Karpas-422 (cell line): ENCODE measurements around the gene KIF18B. TPM values are rescaled to one million over a fixed set of nuclear protein-coding genes. Genes with fewer than 3 reads are reported as not detected.

ENCODE experiments used
- DNase-seq: peaks from one replicate; pipeline ENCODE4 v3.0.0-alpha.2; 2015
- H2AFZ ChIP-seq: fragments of 200-600 bp; sonication (generic); 2 replicates; pipeline ENCODE4 v1.6.1; 2014; ENCODE audit warnings: antibody characterized with exemption, low read length, mixed read lengths
- H3K27ac ChIP-seq: fragments of 200-600 bp; sonication (generic); 2 replicates; pipeline ENCODE4 v1.5.1; 2014; ENCODE audit warnings: mild to moderate bottlenecking, low read length, moderate library complexity
- H3K27me3 ChIP-seq: fragments of 200-600 bp; sonication (generic); 2 replicates; pipeline ENCODE4 v1.6.1; 2014; ENCODE audit warnings: low read length, mixed read lengths
- H3K36me3 ChIP-seq: fragments of 200-600 bp; sonication (generic); 2 replicates; pipeline ENCODE4 v1.6.1; 2014; ENCODE audit warnings: low read length, mixed read lengths; ENCODE audit not compliant: insufficient read depth
- H3K4me1 ChIP-seq: fragments of 200-600 bp; sonication (generic); 2 replicates; pipeline ENCODE4 v1.6.1; 2014; ENCODE audit warnings: mild to moderate bottlenecking, low read length, mixed read lengths
- H3K4me2 ChIP-seq: fragments of 200-600 bp; sonication (generic); 2 replicates; pipeline ENCODE4 v1.6.1; 2014; ENCODE audit warnings: low read length, low read depth, mild to moderate bottlenecking; ENCODE audit not compliant: poor library complexity, severe bottlenecking
- H3K4me3 ChIP-seq: fragments of 200-600 bp; sonication (generic); 2 replicates; pipeline ENCODE4 v1.5.1; 2014; ENCODE audit warnings: mild to moderate bottlenecking, antibody characterized with exemption, low read length, mixed read lengths
- H3K79me2 ChIP-seq: fragments of 200-600 bp; sonication (generic); 2 replicates; pipeline ENCODE4 v1.6.1; 2014; ENCODE audit warnings: mild to moderate bottlenecking, low read length, mixed read lengths
- H3K9ac ChIP-seq: fragments of 200-600 bp; sonication (generic); 2 replicates; pipeline ENCODE4 v1.6.0; 2014; ENCODE audit warnings: low read length
- H3K9me2 ChIP-seq: fragments of 200-600 bp; sonication (generic), shearing (Covaris generic); replicated peaks from 2 replicates; pipeline ENCODE4 v1.6.0; 2014; ENCODE audit warnings: mild to moderate bottlenecking, low read length, moderate library complexity; ENCODE audit not compliant: insufficient read depth
- H3K9me3 ChIP-seq: fragments of 300-700, 200-600 bp; sonication (generic); 2 replicates; pipeline ENCODE4 v1.6.1; 2014; ENCODE audit warnings: low read length, mixed read lengths
- H4K20me1 ChIP-seq: fragments of 200-600 bp; sonication (generic); 2 replicates; pipeline ENCODE4 v1.6.1; 2014; ENCODE audit warnings: mild to moderate bottlenecking, antibody characterized with exemption, low read length, low read depth; ENCODE audit not compliant: insufficient read depth
- total RNA-seq: library from RNA; depleted of rRNA; stranded (reverse); fragments of >200 nt; shearing (Covaris generic); gene quantifications from 2 replicates; pipeline ENCODE4 v1.2.3, GENCODE V29; 2014; ENCODE audit warnings: low replicate concordance

The KIF18B gene
- total RNA-seq, 1 experiment from 2014 or later, result 8.5 TPM

DNA sequence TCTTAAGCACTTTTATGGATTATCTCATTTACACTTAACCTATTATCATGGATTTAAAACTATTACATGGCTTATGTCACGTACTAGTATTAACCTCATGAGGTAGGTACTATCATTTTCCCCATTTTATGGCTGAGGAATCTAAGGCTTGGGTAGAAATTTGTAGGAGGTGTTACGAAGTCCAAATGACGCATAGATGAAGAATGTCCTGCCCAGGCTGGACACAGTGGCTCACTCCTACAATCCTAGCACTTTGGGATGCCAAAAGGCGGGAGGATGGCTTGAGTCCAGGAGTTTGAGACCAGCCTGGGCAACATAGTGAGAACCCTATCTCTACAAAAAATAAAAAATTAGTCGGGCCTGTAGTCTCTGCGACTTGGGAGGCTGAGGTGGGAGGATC, 25.4 kb upstream of the KIF18B start:
- Histone ChIP-seq H3K4me2 (no peak overlapping the region), H3K9ac (no peak overlapping the region), H3K36me3 (no peaks in the 10 kb centered on the region), H3K4me3 (no peak overlapping the region), H3K4me1 (peaks cover 15% of the 10 kb centered on the region), H3K9me2 (no peaks in the 10 kb centered on the region), H3K27ac (no peak overlapping the region), H2AFZ (no peak overlapping the region), H4K20me1 (no peaks in the 10 kb centered on the region), H3K9me3 (no peaks in the 10 kb centered on the region), H3K27me3 (no peaks in the 10 kb centered on the region), H3K79me2 (no peaks in the 10 kb centered on the region)
- no peak for DNase-seq

DNA sequence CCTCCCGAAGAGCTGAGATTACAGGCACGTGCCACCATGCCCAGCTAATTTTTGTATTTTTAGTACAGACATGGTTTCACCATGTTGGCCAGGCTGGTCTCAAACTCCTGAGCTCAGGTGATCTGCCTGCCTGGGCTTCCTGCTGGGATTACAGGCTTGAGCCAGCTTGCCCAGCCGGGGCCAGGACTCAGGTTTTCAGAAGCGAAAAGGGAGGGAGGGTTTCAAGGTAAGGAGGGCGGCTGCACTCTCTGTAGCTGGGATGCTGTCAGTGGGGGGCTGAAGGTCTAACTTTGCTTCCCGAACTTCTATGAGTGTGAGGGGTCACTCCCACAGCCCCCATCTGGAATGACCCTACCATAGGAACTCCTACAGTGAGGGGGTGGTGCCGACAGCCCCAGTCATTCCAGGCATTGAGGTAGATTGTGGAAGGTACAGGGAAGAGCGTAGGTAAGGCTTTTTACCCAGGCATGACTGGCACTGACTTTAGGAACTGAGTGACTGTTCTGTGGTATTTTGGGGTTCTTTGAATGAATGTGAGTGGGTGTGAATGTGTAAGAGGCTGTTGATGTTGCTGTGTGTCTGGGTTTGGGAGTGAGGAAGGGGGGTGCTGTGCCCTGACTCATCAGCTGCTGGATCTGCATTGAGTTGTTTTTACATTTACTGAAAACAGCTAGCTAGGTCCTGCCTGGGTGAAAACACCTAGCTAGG, 24.4 kb upstream of the KIF18B start:
- H3K9me3 ChIP-seq, result no peaks in the 10 kb centered on the region
- H3K27ac ChIP-seq, result no peak overlapping the region
- no peak for DNase-seq
- no peak overlapping the region for H3K4me2 ChIP-seq
- H3K4me1 ChIP-seq, result peaks cover 15% of the 10 kb centered on the region
- H3K9ac ChIP-seq, result no peak overlapping the region
- no peaks in the 10 kb centered on the region for H4K20me1 ChIP-seq
- H3K79me2 ChIP-seq, result no peaks in the 10 kb centered on the region
- no peaks in the 10 kb centered on the region for H3K27me3 ChIP-seq
- H3K36me3 ChIP-seq, result no peaks in the 10 kb centered on the region
- H3K9me2 ChIP-seq, result no peaks in the 10 kb centered on the region
- no peak overlapping the region for H3K4me3 ChIP-seq
- no peak overlapping the region for H2AFZ ChIP-seq

DNA sequence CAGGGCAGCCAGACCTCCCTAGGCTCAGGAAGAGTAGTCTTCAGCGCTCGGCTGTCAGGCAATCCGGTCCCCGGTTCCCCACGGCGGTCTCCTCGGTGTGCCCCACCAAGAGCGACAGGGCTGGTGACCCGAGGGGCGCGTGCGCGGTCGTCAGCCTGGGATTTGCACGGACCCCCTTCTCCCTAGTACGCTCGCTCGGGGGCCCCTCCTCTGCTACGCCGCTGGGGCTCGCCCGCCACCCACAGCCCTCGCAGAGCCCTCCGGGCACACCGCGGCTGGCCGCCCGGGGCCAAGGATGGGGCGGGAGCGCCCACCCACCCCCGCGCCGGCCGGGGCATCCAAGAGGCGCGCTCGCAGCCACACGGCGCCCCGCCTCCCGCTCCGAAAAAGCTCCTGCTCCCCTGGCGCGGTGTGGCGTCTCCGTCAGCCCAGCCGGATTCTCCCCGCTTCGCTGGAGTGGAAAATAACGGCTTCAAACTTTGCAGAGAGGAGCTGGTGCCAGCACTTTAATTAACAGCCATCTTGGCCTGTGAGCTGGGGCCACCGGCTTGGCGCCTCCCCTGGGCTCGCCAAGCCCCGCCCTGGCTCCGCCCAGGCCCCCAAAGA, 22.7 kb upstream of the KIF18B start:
- Histone ChIP-seq H3K27ac (no peak overlapping the region), H4K20me1 (no peaks in the 10 kb centered on the region), H3K27me3 (no peaks in the 10 kb centered on the region), H3K9me3 (no peaks in the 10 kb centered on the region), H3K4me2 (peak overlapping the region; percentile 66), H3K79me2 (no peaks in the 10 kb centered on the region), H3K4me3 (peak overlapping the region; percentile 62), H3K36me3 (no peaks in the 10 kb centered on the region), H2AFZ (peak overlapping the region; percentile 86), H3K4me1 (peaks cover 22% of the 10 kb centered on the region), H3K9me2 (no peaks in the 10 kb centered on the region), H3K9ac (peak overlapping the region; percentile 59)
- DNase-seq, result peak; percentile 72

DNA sequence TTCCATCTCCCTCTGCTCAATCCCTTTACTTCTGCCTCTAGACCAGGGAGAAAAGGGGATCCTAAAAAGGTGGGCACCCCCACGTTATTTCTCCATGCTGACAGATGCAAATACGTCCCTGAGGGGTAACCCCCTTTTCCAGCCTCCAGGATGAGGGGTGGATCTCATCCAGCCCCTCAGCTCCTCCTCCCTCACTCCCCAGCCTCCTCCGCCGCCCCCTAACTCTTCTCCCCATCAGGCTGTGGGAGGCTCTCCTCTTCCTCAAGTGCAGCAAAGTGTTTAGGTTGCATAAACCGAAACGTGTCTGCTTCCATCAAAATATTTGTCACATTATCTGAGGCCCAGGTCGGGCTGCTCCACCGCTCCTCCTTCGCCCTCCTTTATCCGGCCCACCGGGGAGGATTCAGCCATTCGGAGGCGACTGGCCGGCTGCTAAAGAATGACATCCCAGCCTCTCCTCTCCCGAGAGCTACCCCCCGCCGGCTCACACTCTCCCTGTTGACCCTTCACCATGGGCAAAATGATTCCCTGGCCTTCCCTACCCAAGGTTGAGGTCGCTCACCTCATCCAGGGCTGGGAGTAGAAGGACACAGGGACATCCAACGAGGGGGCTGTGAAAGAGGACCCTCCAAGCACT, 21.7 kb upstream of the KIF18B start:
- H3K4me3 ChIP-seq, result no peak overlapping the region
- H3K4me2 ChIP-seq, result no peak overlapping the region
- H3K9me3 ChIP-seq, result no peaks in the 10 kb centered on the region
- H2AFZ ChIP-seq, result no peak overlapping the region
- H4K20me1 ChIP-seq, result no peaks in the 10 kb centered on the region
- H3K36me3 ChIP-seq, result no peaks in the 10 kb centered on the region
- H3K27ac ChIP-seq, result no peak overlapping the region
- no peaks in the 10 kb centered on the region for H3K9me2 ChIP-seq
- peaks cover 23% of the 10 kb centered on the region for H3K4me1 ChIP-seq
- DNase-seq, result no peak
- H3K27me3 ChIP-seq, result no peaks in the 10 kb centered on the region
- H3K9ac ChIP-seq, result no peak overlapping the region
- H3K79me2 ChIP-seq, result no peaks in the 10 kb centered on the region

DNA sequence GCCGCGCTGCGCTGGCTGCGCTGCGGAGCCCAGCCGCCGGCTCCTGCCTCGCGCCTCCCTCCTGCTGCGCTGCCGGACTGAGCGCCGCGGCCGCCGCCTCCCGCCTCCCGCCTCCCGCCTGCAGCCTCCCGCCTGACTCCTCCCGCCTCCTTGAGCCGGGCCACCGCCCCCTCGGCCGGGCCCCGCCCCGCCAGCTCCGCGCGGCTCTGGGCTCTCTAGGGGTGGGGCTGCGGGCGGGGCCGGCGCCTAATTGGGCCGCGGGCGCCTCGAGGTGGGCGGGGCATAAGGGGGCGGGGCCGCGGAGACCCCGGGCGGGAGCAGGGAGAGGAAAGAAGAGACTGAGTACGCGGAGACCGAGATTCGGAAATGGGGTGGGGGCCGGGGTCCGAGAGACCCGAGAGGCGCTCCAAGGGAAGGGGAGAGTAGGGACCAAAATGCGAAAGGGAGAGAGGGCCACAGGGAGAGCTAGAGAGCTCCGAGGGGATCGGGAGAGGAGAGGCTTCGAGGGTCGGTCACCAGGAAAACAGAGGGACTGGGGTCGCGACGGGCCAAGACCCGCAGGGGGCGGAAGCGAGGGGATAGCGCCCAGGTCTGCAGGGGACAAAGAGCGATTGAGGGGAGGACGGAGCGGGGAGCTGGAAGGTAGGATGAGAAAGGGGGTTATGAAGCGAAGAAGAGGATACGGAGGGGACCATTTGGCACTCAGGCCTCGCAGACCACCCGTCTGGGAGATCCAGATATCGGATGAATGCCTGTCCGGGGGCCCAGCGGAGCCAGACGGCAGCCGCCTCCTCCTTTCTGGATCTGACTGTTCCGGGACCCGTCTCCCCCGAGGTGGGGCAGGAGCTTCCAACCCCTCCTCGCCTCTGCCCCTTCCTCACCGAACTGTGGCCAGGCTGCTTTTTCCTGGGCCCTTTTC, 20.9 kb upstream of the KIF18B start, which contains the start of gene C1QL1:
Gene C1QL1, minus strand, starts transcription at position 79 of the 919 bp plus-strand sequence. CDS start 255 bp downstream, outside the sequence.
- no peaks in the 10 kb centered on the region for H3K27me3 ChIP-seq
- H2AFZ ChIP-seq, result no peak within 1 kb of the TSS
- H3K9ac ChIP-seq, result no peak within 1 kb of the TSS

DNA sequence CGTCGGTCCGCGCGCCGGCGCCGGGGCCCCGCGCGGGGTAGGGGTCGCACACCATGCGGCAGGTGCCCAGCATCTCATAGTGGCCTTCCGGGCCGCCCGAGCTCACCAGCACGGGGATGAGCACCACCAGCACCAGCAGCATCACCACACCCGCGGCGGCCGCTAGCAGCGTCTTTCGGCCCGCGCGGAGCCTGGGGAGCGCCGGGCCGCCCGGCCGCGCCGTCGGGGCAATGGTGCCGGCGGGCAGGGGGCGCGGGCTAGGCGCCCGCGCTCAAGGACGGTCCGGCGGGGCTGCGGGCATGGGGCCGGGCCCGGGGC, 20.3 kb upstream of the KIF18B start:
- no peaks in the 10 kb centered on the region for H3K36me3 ChIP-seq
- H3K4me3 ChIP-seq, result no peak overlapping the region
- no peaks in the 10 kb centered on the region for H3K27me3 ChIP-seq
- no peak overlapping the region for H3K27ac ChIP-seq
- H3K9ac ChIP-seq, result no peak overlapping the region
- no peak for DNase-seq
- no peak overlapping the region for H2AFZ ChIP-seq
- H3K4me1 ChIP-seq, result peaks cover 23% of the 10 kb centered on the region
- no peaks in the 10 kb centered on the region for H3K79me2 ChIP-seq
- no peaks in the 10 kb centered on the region for H4K20me1 ChIP-seq
- no peak overlapping the region for H3K4me2 ChIP-seq
- no peaks in the 10 kb centered on the region for H3K9me3 ChIP-seq
- H3K9me2 ChIP-seq, result no peaks in the 10 kb centered on the region

More for the DNA sequence above, 20.9 kb upstream of the KIF18B start, which contains the start of gene C1QL1:
- no peak within 1 kb of the TSS for H3K27ac ChIP-seq
- no peaks in the 10 kb centered on the region for H3K79me2 ChIP-seq
- H3K36me3 ChIP-seq, result no peaks in the 10 kb centered on the region
- H3K9me2 ChIP-seq, result no peaks in the 10 kb centered on the region
- DNase-seq, result peak; percentile 96
- H3K4me2 ChIP-seq, result no peak within 1 kb of the TSS
- peaks cover 23% of the 10 kb centered on the region for H3K4me1 ChIP-seq
- H3K9me3 ChIP-seq, result no peaks in the 10 kb centered on the region
- H4K20me1 ChIP-seq, result no peaks in the 10 kb centered on the region
- H3K4me3 ChIP-seq, result no peak within 1 kb of the TSS

DNA sequence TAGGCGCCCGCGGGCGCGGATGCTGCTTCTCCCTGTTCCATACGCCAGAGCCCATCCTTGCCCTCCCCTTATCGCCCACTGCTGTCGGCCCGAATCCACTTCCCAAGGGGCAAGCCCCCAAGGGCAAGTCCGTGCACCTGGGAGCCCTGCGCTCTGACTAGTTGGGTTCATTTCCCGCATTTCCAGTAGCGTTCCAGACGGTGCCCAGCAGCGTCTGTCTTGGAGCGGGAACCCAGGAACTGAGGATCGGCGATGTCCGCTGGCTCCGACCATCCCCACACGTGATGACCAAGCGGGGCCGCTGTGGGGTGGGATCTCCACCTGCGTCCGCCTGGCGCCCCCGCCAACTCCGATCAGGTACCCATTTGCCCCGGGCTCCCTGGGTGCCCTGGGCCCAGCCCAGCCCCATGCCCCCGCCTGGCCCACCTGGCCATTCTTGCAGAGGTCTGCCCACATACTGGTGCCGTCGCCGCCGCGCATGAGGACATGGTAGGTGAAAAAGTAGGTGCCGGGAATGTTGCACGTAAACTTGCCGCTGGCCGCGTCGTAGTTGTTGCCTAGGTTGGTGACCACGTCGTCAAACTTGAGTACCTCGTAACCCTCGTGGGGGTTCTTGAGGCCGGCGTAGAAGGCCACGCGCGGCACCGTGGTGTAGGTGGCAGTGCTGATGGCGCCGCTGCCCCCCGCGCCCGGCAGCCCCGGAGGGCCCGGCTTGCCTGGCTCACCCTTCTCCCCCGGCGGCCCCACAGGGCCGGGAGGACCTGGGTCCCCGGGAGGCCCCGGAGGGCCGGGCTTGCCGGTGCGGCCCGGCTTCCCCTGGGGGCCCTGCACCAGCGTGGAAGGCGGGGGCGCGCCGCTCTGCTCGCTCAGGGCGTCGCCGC, 19.7 kb upstream of the KIF18B start:
- Histone ChIP-seq H3K27ac (no peak overlapping the region), H3K79me2 (no peaks in the 10 kb centered on the region), H3K27me3 (no peaks in the 10 kb centered on the region), H3K4me3 (no peak overlapping the region), H3K9ac (no peak overlapping the region), H3K36me3 (no peaks in the 10 kb centered on the region), H3K9me2 (no peaks in the 10 kb centered on the region), H3K4me2 (no peak overlapping the region), H3K9me3 (no peaks in the 10 kb centered on the region), H2AFZ (no peak overlapping the region), H3K4me1 (peaks cover 24% of the 10 kb centered on the region), H4K20me1 (no peaks in the 10 kb centered on the region)
- DNase-seq, result no peak
